NCI-H1694 (cell line): ENCODE results near the gene TMEM11.
"Not testable (repeated sequence)": the region's sequence is repeated elsewhere in the genome, so short reads cannot be mapped to it uniquely, and the experiment has no call there.

ENCODE experiments used
- DNase-seq: peaks from one replicate; lab custom pipeline; 2025; lab: John Stamatoyannopoulos, UW

The TMEM11 gene

GRCh38 chr17:21210411-21211076, 3.4 kb downstream of the TMEM11 start:
- DNase-seq = peak; percentile 64

- DNase-seq = no peak
These were observed 4.3 kb downstream of the TMEM11 start for GRCh38 chr17:21209511-21210175.

- no peak for DNase-seq
These were observed 5.6 kb downstream of the TMEM11 start for GRCh38 chr17:21208352-21208751.

GRCh38 chr17:21204935-21205334, 9.0 kb downstream of the TMEM11 start:
- no peak for DNase-seq

GRCh38 chr17:21202512-21202911, 11.4 kb downstream of the TMEM11 start:
- no peak for DNase-seq

- no peak for DNase-seq
These were observed 12.1 kb downstream of the TMEM11 start for GRCh38 chr17:21201874-21202273.

- peak; percentile 67 for DNase-seq
These were observed 12.7 kb downstream of the TMEM11 start for GRCh38 chr17:21201298-21201595.

- no peak for DNase-seq
These were observed 13.2 kb downstream of the TMEM11 start for GRCh38 chr17:21200590-21201297.

GRCh38 chr17:21199856-21200255, 14.1 kb downstream of the TMEM11 start:
- no peak for DNase-seq

GRCh38 chr17:21199311-21199710, 14.7 kb downstream of the TMEM11 start:
- no peak for DNase-seq

GRCh38 chr17:21198411-21198810, 15.6 kb downstream of the TMEM11 start:
- no peak for DNase-seq

- DNase-seq = no peak
These were observed 17.8 kb downstream of the TMEM11 start for GRCh38 chr17:21196126-21196525.

- DNase-seq = peak; percentile 76
These were observed 19.3 kb downstream of the TMEM11 start for GRCh38 chr17:21194703-21195102.

- DNase-seq = peak; percentile 11
These were observed 19.7 kb downstream of the TMEM11 start for GRCh38 chr17:21194226-21194625.

- no peak for DNase-seq
These were observed 20.9 kb downstream of the TMEM11 start for GRCh38 chr17:21193031-21193430.

GRCh38 chr17:21192414-21192813, 21.5 kb downstream of the TMEM11 start:
- DNase-seq = not testable (repeated sequence)

- DNase-seq = no peak
These were observed 22.3 kb downstream of the TMEM11 start for GRCh38 chr17:21191698-21192097.

- DNase-seq = no peak
These were observed 23.9 kb downstream of the TMEM11 start for GRCh38 chr17:21190078-21190477.

GRCh38 chr17:21189361-21189760, 24.6 kb downstream of the TMEM11 start:
- DNase-seq = no peak

GRCh38 chr17:21186399-21187187, 27.4 kb downstream of the TMEM11 start:
- DNase-seq = no peak

- no peak for DNase-seq
These were observed 28.9 kb downstream of the TMEM11 start for GRCh38 chr17:21185061-21185460.

GRCh38 chr17:21184570-21184969, 29.4 kb downstream of the TMEM11 start:
- DNase-seq = no peak

- DNase-seq = no peak
These were observed 30.5 kb downstream of the TMEM11 start for GRCh38 chr17:21183468-21183867.
